Right hindlimb (tissue), 1 donor: ENCODE results near the gene RAP2B.
"Not testable (repeated sequence)": the region's sequence is repeated elsewhere in the genome, so short reads cannot be mapped to it uniquely, and the experiment has no call there.

Source experiments
- DNase-seq: peaks from one replicate; pipeline ENCODE4 v3.0.0-alpha.2; 2018

Gene RAP2B

GRCh38 chr3:153161138-153161713 lies 800 bp upstream of the RAP2B start:
- peak; percentile 98 for DNase-seq

DNA sequence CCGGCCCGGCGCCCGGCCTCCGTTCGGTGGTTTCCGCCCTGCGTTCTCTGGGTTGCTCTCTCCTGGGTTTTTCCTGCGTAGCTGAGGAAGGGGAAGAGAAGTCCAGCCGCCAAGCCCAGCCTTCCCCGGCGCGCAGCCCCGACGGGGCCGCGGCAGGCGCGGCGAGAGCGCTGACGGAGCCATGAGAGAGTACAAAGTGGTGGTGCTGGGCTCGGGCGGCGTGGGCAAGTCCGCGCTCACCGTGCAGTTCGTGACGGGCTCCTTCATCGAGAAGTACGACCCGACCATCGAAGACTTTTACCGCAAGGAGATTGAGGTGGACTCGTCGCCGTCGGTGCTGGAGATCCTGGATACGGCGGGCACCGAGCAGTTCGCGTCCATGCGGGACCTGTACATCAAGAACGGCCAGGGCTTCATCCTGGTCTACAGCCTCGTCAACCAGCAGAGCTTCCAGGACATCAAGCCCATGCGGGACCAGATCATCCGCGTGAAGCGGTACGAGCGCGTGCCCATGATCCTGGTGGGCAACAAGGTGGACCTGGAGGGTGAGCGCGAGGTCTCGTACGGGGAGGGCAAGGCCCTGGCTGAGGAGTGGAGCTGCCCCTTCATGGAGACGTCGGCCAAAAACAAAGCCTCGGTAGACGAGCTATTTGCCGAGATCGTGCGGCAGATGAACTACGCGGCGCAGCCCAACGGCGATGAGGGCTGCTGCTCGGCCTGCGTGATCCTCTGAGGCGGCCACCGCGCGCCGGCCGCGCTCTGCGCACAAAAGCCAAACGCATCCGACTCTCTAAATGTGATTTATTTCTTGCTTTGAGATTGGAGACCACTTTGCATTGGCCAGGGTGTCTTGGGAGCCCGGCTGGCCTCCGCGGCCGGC lies 727 bp downstream of the RAP2B start:
- peak; percentile 67 for DNase-seq

- DNase-seq = peak; percentile 63
These were observed 1.3 kb downstream of the RAP2B start for GRCh38 chr3:153163393-153163724.

DNA sequence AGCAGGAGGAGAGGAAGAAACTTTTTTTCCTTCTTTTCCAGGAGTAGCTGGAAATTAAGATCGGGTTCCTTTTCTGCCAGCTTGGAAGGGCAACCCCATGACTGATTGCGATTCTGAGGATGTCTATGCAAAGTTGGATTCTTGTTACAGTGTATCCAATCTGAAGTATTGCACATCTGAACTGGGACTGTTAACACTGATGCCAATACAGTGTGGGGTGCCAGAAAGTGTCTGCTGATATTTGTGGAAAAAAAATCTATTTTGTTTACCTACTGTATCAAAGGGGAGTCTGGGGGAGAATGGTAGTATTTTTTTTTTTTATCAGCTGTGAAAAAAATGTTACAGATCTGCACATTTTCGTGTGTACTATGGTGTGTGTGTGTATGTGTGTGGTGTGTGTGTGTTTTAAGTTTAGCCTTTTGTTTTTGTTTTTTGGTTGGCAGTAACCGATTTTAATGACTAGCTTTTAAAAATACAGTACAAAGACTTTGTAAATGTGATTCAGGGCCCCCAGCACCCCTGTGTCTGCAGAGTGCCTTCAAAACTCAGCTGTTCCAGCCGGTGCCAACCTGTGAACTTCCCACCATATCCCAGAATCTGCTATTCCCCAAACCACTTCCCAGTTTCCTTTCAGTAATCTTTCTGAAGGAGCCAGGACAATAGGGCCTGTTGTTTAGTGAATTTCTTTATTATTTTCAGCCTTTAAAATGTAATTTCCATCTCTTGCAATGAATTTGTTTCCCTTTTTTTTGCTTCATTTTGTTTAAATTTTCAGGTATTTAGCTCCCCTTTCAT lies 1.9 kb downstream of the RAP2B start:
- DNase-seq = peak; percentile 30

DNA sequence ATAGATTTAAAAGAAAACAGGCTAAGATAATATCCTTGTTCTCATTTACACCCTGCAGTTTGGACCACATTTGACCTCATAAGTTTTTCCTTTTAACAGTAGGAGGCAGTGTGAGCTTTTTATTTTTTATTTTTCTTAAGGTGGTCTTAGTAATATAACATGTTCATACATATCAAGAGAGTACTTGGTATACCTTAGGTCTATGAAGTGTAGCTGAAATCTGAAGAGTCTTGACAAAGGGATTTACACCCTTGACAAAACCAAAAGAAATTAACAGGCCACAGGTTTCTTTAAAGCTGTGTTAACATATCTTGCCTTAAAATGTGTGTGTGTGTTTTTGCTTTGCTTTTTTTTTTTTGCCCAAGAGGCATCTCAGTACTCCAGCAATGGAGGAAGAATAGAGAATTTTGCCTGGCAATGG lies 3.2 kb downstream of the RAP2B start:
- no peak for DNase-seq

DNA sequence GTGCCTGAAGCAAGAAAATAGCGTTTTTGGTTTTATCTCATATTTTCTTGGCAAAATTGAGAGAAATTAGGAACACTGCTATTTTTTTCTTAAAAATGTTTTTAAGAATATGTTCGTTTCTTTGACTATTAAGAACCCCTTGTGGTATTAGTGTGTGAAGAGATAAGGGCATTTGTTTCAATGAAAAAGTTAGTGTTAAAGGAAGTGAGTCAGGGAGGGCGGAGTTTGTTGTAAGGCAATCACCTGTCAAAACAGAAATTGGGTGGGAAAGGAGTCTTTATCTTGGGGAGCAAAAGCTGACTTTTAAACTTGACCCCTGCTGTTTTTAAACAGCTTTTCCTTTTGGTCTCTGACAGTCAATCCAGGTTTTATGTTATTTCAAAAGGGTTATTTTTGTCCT lies 4.2 kb downstream of the RAP2B start:
- no peak for DNase-seq

GRCh38 chr3:153166796-153167195 lies 4.8 kb downstream of the RAP2B start:
- no peak for DNase-seq

GRCh38 chr3:153169793-153170383 lies 7.9 kb downstream of the RAP2B start:
- no peak for DNase-seq

GRCh38 chr3:153171256-153171655 lies 9.2 kb downstream of the RAP2B start:
- no peak for DNase-seq

DNA sequence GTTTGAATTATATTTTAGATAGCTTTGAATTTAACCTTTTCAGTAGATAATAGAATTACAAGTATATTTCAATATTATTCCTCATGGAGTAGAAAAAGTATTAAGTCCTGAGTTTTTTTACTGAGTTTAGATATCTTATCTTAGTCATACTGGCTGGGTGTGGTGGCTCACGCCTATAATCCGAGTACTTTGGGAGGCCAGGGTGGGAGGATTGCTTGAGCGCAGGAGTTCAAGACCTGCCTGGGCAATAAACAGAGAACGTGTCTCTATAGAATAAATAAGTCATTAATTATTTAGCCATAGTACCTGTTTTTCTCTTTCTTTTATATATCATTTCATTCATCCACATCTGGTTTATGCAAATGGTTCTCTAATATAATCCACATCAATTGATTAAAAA lies 9.9 kb downstream of the RAP2B start:
- no peak for DNase-seq

- no peak for DNase-seq
These were observed 11.1 kb downstream of the RAP2B start for GRCh38 chr3:153172796-153173757.

- DNase-seq = no peak
These were observed 11.9 kb downstream of the RAP2B start for GRCh38 chr3:153173758-153174516.

DNA sequence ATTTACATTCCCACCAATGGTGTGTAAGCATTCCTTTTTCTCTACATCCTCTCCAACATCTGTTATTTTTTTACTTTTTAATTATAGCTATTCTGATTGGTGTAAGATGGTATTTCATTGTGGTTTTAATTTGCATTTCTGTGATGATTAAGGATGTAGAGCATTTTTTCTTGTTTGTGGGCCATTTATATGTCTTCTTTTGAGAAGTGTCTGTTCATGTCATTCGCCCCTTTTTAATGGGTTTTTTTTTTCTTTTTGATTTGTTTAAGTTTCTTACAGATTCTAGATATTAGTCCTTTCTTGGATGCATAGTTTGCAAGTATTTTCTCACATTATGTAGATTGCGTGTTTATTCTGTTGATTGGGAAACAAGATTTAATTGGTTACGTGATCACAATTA lies 14.2 kb downstream of the RAP2B start:
- DNase-seq = no peak

DNA sequence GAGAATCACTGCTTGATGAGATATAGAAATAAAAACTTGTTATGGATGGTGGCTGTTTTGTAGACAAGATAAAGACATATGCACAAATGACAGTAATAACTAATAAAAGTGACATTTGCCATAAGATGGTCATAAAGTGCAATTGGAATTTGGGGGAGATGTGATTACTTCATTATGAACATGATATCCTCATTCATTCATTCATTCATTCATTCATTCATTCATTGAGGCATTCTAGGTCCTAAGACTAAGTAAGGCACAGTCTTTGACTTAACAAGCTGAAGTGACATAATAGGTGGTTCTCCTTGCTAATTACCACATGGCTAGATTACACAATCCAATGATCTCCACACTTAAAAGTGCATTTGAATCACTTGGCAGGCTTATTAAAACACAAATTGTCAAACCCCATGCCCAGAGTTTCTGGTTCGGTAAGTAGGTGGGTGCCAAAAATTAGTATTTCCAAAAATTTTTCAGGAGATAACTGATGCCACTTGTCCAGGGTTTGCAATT lies 18.9 kb downstream of the RAP2B start:
- no peak for DNase-seq

DNA sequence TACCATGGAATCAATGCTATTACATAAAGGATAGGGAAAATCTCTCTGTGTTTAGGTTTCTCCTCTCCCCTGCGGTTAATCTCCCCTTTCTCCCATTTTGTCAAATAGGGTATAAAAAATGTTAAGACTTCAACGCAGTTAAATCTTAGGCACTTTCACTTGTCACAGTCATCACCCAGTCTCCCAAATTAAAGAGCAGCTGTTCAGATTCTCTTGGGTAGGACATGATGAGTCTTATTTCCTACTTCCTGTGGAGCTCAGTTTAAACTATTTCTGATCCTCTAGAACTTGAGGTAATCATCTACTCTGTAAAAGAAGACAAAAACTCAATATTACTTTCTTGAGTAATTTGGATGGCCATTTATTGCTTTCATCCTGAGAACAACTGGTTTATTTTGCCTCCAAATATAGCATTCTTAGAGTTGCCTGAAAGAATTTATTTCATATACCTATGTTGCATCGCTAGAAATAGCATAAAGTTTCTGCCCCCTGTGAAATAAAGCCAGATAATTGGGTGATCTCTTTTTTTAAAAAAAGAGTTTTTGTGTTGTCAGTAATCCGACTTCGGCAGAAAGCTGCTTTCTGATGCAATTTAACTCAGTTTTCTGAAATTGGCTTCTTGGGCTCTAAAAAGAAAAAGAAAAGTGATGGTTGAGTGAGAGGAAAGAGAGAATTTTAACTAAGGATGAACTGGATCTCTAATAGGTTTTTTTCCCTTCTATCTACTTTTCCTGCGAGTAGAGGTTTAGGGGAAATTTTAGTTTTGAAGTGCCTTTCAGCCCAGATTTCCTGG lies 20.7 kb downstream of the RAP2B start:
- no peak for DNase-seq

DNA sequence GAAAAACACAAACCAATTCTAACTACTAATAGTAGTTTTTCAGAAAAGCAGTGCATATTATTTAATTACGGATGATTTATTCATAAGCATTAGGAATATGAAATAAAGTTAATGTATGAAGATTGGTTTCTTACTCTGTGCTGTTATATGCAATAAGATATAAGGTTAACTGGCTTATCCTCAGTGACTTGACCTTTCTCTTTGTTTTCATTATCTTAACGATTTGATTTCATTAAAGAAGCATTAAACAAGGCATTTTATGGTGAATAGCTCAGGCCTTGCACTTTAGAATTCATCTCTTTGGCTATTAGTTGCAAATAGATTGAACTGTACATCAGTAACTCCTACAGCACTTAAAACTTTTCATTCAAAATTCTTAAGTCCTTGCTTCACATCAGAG lies 28.9 kb downstream of the RAP2B start:
- no peak for DNase-seq

GRCh38 chr3:153192327-153192726 lies 30.3 kb downstream of the RAP2B start:
- no peak for DNase-seq

- not testable (repeated sequence) for DNase-seq
These were observed 31.9 kb downstream of the RAP2B start for GRCh38 chr3:153193786-153194476.

GRCh38 chr3:153195349-153195879 lies 33.4 kb downstream of the RAP2B start:
- no peak for DNase-seq
